ENCODE measurements around the gene LIN7B. TPM values are rescaled to one million over a fixed set of nuclear protein-coding genes. Genes with fewer than 3 reads are reported as not detected.
"Not testable (repeated sequence)": the region's sequence is repeated elsewhere in the genome, so short reads cannot be mapped to it uniquely, and the experiment has no call there.

LIN7B gene
- total RNA-seq, 1 donor from 2014 or later, result 9.8 TPM

DNA sequence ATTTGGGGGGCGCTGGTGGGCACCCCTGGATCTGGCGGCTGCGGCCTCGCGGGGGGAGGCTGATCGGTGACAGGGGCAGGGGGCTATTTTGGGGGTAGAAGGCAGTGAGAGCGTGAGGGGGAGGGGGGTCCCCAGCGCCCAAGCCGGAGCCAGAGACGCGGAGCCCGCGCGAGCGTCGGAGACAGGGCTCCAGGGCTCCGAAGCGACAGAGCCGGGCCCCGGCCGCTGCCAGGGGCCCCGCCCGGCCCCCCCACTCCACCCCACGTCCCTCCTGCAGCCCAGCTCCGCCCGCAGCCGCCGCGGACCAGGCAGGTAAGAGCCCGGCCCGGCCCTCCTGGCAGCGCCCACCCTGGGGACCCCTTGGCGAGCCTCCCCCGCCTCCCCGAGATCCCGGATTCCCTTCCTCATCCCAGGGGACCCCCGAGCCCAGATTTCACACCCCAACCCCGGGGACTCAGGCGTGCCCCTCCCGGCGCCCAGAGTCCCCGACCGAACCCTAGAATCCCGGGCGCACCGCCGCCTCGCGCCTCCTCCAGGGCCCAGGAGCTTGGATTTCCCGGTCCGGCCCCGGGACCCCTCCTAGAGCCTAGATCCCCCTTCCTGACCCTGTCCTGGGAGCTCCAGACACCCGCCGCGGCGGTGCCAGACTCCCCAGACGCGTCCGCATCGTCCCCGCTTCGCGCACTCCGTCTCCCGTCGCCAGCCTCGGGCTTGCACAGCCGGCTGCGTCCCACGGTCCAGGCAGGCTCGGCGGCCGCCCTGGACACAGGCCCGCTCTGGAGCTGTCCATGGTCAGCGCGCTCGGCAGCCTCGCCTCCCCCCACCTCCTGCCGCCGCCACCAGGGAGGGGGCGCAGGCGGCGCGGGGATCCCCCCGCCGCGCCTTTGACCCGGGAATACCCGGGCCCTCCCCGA is 5.5 kb downstream of the LIN7B start, which contains the start of gene PPFIA3:
TSS of gene PPFIA3 (plus strand) at position 134 of the 914 bp plus-strand sequence. CDS start 8,330 bp downstream, outside the sequence.
- Mint-ChIP-seq H3K36me3 (no peaks in the 10 kb centered on the region), H3K9me3 (no peaks in the 10 kb centered on the region), H3K4me1 (peaks cover 28% of the 10 kb centered on the region), H3K27me3 (ENCODE audit: low read depth) (peaks cover 26% of the 10 kb centered on the region), H3K4me3 (peak within 1 kb of the TSS; percentile 76), H3K27ac (peak within 1 kb of the TSS; percentile 91)
- TF ChIP-seq, protein P1, sequence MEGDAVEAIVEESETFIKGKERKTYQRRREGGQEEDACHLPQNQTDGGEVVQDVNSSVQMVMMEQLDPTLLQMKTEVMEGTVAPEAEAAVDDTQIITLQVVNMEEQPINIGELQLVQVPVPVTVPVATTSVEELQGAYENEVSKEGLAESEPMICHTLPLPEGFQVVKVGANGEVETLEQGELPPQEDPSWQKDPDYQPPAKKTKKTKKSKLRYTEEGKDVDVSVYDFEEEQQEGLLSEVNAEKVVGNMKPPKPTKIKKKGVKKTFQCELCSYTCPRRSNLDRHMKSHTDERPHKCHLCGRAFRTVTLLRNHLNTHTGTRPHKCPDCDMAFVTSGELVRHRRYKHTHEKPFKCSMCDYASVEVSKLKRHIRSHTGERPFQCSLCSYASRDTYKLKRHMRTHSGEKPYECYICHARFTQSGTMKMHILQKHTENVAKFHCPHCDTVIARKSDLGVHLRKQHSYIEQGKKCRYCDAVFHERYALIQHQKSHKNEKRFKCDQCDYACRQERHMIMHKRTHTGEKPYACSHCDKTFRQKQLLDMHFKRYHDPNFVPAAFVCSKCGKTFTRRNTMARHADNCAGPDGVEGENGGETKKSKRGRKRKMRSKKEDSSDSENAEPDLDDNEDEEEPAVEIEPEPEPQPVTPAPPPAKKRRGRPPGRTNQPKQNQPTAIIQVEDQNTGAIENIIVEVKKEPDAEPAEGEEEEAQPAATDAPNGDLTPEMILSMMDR (IDR thresholded peaks at IDR 0.05; ENCODE audit: unreplicated experiment), result no peak
- DNase-seq (ENCODE audit: low spot score in 2 of 2, unreplicated experiment in 2 of 2), result peak in 1 of 2 experiments; percentile 78

DNA sequence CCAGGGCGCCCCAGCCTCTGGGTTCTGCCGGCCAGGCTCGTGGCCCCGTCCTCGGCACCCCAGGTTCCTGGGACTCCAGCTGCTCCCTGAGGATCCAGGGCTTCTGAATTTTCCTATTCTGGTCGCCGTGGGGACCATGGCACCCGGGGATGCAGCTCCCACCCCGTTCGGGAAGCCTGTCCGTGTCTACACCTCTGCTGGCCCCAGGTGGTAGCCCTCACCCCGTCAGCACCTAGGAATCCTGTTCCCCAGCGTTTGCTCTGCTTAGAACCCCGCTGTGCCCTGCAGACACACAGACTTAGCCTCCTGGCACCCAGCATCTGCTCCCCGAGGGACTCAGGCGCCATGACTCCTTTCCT is 6.1 kb downstream of the LIN7B start:
- H3K4me1 Mint-ChIP-seq, result peaks cover 23% of the 10 kb centered on the region
- no peak overlapping the region for H3K27ac Mint-ChIP-seq
- TF ChIP-seq, protein P1 (IDR thresholded peaks at IDR 0.05; ENCODE audit: unreplicated experiment), result no peak
- H3K9me3 Mint-ChIP-seq, result no peaks in the 10 kb centered on the region
- no peaks in the 10 kb centered on the region for H3K36me3 Mint-ChIP-seq
- peak overlapping the region; percentile 37 for H3K4me3 Mint-ChIP-seq
- DNase-seq (ENCODE audit: low spot score in 2 of 2, unreplicated experiment in 2 of 2), result no peak
- H3K27me3 Mint-ChIP-seq (ENCODE audit: low read depth), result peaks cover 28% of the 10 kb centered on the region

DNA sequence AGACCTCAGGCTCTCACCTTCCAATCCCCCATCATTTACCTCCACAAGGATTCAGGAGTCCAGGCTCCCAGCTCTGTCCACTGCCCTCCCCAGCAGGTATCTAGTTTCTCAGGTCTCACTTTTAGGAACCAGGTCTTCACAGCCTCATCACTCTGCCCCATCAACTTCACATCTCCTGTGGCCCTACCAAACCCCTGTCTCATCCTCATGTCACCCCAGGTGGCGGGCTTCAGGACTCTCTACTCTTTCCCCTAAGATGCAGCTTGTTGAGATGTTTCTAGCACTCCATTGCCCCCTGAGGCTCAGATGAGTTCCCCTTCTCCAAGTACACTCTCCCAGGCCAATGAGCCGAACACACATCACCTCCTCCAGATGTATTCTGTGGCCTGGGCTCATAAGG is 6.7 kb downstream of the LIN7B start:
- peak overlapping the region; percentile 37 for H3K4me3 Mint-ChIP-seq
- H3K27me3 Mint-ChIP-seq (ENCODE audit: low read depth), result peaks cover 32% of the 10 kb centered on the region
- DNase-seq (ENCODE audit: low spot score in 2 of 2, unreplicated experiment in 2 of 2), result no peak
- TF ChIP-seq, protein P1 (IDR thresholded peaks at IDR 0.05; ENCODE audit: unreplicated experiment), result no peak
- peaks cover 23% of the 10 kb centered on the region for H3K4me1 Mint-ChIP-seq
- no peak overlapping the region for H3K27ac Mint-ChIP-seq
- H3K9me3 Mint-ChIP-seq, result no peaks in the 10 kb centered on the region
- no peaks in the 10 kb centered on the region for H3K36me3 Mint-ChIP-seq

DNA sequence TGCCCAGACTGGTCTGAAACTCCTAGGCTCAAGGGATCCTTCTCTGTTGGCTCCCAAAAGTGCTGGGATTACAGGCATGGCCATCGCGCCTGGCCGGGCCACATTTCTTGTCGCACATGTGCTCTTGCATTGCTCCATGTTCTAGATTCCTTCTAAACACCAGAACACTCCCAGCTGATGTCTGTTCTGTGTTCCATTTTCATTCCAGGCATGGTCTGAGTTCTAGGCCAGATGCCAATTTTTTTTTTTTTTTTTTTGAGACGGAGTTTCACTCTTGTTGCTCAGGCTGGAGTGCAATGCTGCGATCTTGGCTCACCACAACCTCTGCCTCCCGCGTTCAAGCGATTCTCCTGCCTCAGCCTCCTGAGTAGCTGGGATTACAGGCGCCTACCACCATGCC is 7.7 kb downstream of the LIN7B start:
- H3K36me3 Mint-ChIP-seq; H3K9me3 Mint-ChIP-seq; H3K27ac Mint-ChIP-seq; DNase-seq (ENCODE audit: low spot score in 2 of 2, unreplicated experiment in 2 of 2); H3K4me3 Mint-ChIP-seq: not testable (repeated sequence)
- H3K4me1 Mint-ChIP-seq, result peaks cover 23% of the 10 kb centered on the region
- H3K27me3 Mint-ChIP-seq (ENCODE audit: low read depth), result peaks cover 32% of the 10 kb centered on the region

DNA sequence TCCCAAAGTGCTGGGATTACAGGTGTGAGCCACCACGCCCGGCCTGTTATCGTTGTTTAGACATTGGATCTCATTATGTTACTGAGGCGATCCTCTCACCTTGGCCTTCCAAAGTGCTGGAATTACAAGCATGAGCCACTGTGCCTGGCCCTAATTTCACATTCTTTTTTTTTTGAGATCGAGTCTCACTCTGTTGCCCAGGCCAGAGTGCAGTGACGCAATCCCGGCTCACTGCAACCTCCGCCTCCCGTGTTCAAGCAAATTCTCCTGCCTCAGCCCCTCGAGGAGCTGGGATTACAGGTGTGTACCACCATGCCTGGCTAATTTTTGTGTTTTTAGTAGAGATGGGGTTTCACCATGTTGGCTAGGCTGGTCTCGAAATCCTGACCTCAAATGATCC is 9.1 kb downstream of the LIN7B start:
- H3K27me3 Mint-ChIP-seq (ENCODE audit: low read depth), result peaks cover 32% of the 10 kb centered on the region
- not testable (repeated sequence) for H3K9me3 Mint-ChIP-seq

DNA sequence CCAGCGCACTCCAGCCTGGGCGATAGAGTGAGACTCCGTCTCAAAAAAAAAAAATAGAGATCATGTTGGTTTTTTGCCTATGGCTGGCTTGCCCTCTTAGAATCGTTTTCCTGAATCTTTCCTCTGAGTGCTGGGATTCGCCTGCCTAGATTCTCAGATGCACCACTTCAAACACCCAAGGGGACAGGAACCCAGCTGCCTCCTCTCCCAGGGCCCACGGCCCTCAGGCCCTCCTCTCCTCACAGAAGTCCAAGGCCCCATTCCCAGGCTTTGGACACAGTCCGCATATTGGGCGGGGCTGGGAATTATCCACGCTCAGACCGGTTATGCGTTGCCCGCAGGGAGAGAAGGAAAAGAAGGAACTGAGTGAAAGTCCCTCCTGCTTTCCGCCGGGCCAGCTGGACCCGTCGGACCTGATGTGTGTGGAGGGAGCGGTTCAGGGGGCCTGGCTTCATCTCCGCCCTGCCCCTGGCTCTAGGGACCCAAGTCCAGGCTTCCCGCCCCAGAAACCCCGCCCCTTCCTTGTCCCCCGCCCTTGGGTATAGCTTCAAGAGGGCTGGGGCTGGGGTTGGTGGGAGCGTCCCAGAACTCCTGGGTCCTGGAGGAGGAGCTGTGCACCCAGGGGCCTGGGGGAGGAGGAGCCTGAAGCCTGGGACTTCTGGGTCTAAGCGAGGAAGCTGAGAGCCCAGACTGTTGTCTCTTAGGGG is 11.0 kb downstream of the LIN7B start:
- no peak for DNase-seq (ENCODE audit: low spot score in 2 of 2, unreplicated experiment in 2 of 2)
- Mint-ChIP-seq H3K36me3 (no peaks in the 10 kb centered on the region), H3K4me3 (no peak overlapping the region), H3K27me3 (ENCODE audit: low read depth) (peaks cover 28% of the 10 kb centered on the region), H3K27ac (no peak overlapping the region), H3K4me1 (peaks cover 17% of the 10 kb centered on the region), H3K9me3 (no peaks in the 10 kb centered on the region)
- TF ChIP-seq, protein P1 (IDR thresholded peaks at IDR 0.05; ENCODE audit: unreplicated experiment), result no peak

More for the DNA sequence above, 9.1 kb downstream of the LIN7B start:
- H3K36me3 Mint-ChIP-seq; H3K4me3 Mint-ChIP-seq; DNase-seq (ENCODE audit: low spot score in 2 of 2, unreplicated experiment in 2 of 2); H3K27ac Mint-ChIP-seq: not testable (repeated sequence)
- peaks cover 16% of the 10 kb centered on the region for H3K4me1 Mint-ChIP-seq

All from mesothelial cell of epicardium (in vitro differentiated cells).